ENCODE results near the gene GUCY2D.
"Not testable (repeated sequence)": the region's sequence is repeated elsewhere in the genome, so short reads cannot be mapped to it uniquely, and the experiment has no call there.

Gene GUCY2D

DNA sequence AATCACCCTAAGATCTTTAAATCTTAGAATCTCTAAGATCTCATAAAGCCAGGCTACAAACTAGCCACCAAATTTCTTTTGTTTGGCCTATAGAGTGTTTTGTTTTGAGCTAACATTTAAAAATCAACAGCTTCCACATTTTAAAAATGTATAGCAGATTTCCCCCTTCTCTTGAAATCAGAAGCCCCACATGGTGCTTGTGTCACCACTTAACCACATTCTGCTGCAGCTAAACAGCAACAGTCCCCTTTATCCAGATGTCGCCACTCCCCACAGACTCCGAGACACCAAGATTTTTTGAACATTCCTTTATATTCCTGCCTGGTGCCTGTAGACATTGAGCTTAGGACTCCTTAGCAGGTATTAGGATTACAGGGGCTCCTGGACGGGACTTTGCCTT is 16.0 kb downstream of the GUCY2D start:
- Histone ChIP-seq H3K9me3 (replicated peaks in 1 of 11) (no peaks in the 10 kb centered on the region), H3K27me3 (peaks cover 17 to 65% (median 60%) of the 10 kb centered on the region in 11 experiments), H3K36me3 (no peaks in the 10 kb centered on the region), H3K27ac (peak overlapping the region in 6 of 11 experiments; percentile 9 to 65 (median 56); a peak in 10 of 22 replicates), H3K4me2 (peak overlapping the region in 7 of 11 experiments; percentile 22 to 86 (median 79); a peak in 13 of 22 replicates), H3K9ac (peak overlapping the region in 6 of 11 experiments; percentile 28 to 48 (median 37); a peak in 9 of 22 replicates), H3K4me3 (no peak overlapping the region), H3K4me1 (peaks cover 23 to 82% (median 48%) of the 10 kb centered on the region in 10 experiments), H4K20me1 (peaks cover 0 to 7% (median 0%) of the 10 kb centered on the region in 11 experiments; a peak in 4 of 22 replicates)
- no peak for TF ChIP-seq Cebpa-rat (IDR thresholded peaks at IDR 0.05)

DNA sequence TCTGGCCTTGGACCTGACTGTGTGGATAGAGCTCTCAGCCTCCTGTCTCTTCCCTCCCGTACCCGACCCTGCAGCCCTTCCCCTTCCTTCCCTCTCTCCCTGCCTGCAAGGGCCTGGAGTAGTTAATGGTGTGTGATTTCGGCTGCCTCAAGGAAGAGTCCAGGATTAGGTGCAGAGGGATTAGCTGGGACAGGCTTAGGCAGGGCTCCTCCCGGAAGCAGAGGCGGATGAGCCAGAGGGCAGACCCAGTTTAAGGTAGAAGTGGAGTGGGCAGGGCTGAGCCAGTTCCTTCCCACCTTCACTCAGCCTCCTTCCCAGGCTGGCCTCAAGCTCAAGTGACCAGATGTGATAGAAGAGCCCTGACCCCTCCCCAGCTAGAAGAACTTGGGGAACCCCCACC is 16.8 kb downstream of the GUCY2D start:
- Histone ChIP-seq H4K20me1 (peaks cover 0 to under 1% (median 0%) of the 10 kb centered on the region in 11 experiments; a peak in 2 of 22 replicates), H3K27me3 (peaks cover 17 to 58% (median 56%) of the 10 kb centered on the region in 11 experiments), H3K9ac (peak overlapping the region in 2 of 11 experiments; percentile 36 to 38; a peak in 4 of 22 replicates), H3K4me3 (no peak overlapping the region), H3K4me1 (peaks cover 16 to 82% (median 42%) of the 10 kb centered on the region in 10 experiments), H3K4me2 (peak overlapping the region in 6 of 11 experiments; percentile 51 to 86 (median 80); a peak in 10 of 22 replicates), H3K36me3 (no peaks in the 10 kb centered on the region), H3K27ac (peak overlapping the region in 5 of 11 experiments; percentile 6 to 65 (median 60); a peak in 7 of 22 replicates), H3K9me3 (replicated peaks in 1 of 11) (no peaks in the 10 kb centered on the region)
- TF ChIP-seq Cebpa-rat (IDR thresholded peaks at IDR 0.05) = no peak

DNA sequence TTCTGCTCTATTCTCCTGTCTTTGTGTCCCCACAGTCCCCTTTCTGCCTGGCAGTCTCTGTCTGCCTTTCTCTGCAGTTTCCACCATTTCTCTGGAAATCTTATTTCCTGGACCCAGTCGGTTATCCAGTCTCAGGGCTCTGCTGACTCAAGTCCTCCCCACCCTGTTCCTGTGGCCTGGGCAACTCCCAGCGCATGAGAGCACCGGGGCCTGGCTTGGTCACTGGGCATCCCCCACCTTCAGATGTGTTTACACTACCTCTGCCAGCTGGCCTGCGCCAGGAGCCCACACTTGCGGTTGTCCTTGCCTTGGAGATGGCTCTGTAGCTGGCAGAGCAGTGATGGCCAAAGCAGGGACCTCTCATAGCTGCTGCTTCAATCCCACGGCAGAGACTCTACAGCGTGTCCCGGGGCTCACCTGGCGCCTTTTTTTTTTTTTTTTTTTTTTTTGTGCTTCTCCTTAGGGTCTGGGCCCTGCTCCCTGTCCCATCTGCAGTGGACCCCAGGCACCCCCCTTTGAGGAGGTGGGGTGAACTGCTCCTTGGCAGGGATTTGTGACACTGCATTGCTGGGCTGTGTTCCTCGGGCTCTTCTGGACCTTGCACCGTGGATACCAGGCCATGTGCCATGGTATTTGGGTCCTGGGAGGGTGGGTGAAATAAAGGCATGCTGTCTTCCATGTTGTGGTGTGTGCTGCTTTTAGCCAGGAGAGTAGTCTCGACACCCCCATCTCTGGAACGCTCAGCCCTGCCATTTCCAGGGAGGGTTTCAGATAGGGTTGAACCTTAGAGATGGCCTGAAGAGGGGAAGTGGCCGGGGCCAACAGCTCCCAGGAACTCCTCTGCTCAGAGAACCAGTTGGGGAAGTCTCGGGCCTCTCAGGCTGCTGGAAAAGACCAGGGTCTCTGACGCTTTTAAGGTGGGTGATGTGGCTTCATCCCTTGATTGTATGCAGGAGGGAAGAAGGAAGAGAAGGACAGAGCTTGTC is 17.5 kb downstream of the GUCY2D start:
- peak overlapping the region in 2 of 11 experiments; percentile 36 to 38; a peak in 3 of 22 replicates for H3K9ac ChIP-seq
- no peak for TF ChIP-seq Cebpa-rat (IDR thresholded peaks at IDR 0.05)
- H3K4me2 ChIP-seq = peak overlapping the region in 5 of 11 experiments; percentile 70 to 86 (median 82); a peak in 10 of 22 replicates
- no peak overlapping the region for H3K4me3 ChIP-seq
- peaks cover 15 to 50% (median 48%) of the 10 kb centered on the region in 11 experiments for H3K27me3 ChIP-seq
- H3K4me1 ChIP-seq = peaks cover 14 to 90% (median 44%) of the 10 kb centered on the region in 10 experiments; a peak in 19 of 20 replicates
- H3K36me3 ChIP-seq = no peaks in the 10 kb centered on the region
- no peaks in the 10 kb centered on the region; a peak in 2 of 22 replicates for H4K20me1 ChIP-seq
- no peaks in the 10 kb centered on the region for H3K9me3 ChIP-seq (replicated peaks in 1 of 11)
- H3K27ac ChIP-seq = peak overlapping the region in 5 of 11 experiments; percentile 6 to 65 (median 60); a peak in 7 of 22 replicates

DNA sequence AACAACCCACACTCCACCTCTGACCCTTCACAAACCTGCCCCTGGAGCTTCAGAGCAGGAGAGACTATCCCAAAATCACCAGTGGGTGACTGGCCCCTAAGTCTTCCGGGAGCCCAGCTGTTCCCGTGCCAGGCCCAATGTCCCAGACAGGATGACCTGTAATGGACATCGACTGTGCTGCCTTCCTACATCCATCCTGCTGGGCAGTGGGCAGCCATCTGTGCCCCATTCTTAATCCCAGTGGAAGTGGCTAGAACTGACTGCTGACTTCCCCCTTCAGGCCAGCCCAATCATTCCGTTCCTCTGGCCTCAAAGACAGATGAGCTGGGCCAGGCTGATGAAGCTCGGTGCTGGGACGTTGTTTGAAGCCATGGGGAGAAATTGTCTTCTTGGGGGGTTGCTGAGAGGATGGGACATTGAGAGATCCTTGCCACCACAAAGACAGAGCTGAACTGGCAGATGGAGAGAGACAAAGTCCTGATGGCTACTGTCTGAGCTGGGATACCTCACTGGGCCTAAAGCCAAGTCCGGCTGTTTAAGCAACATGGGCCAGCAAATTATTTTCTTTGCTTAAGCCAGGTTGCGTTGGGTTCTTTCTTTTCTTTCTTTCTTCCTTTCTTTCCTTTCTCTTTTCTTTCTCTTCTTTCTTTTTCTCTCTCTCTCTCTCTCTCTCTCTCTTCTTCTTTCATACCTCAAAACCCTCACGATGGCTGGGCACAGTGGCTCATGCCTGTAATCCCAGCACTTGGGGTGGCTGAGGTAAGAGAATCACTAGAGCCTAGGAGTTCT is 18.6 kb downstream of the GUCY2D start:
- H3K4me2 ChIP-seq = peak overlapping the region in 4 of 11 experiments; percentile 70 to 86 (median 80); a peak in 7 of 22 replicates
- no peak overlapping the region for H3K9ac ChIP-seq
- no peak for TF ChIP-seq Cebpa-rat (IDR thresholded peaks at IDR 0.05)
- H4K20me1 ChIP-seq = no peaks in the 10 kb centered on the region; a peak in 1 of 22 replicates
- no peak overlapping the region for H3K4me3 ChIP-seq
- H3K4me1 ChIP-seq = peaks cover 14 to 93% (median 42%) of the 10 kb centered on the region in 10 experiments; a peak in 19 of 20 replicates
- H3K9me3 ChIP-seq (replicated peaks in 1 of 11) = no peaks in the 10 kb centered on the region
- H3K36me3 ChIP-seq = no peaks in the 10 kb centered on the region
- H3K27me3 ChIP-seq = peaks cover 6 to 40% (median 38%) of the 10 kb centered on the region in 11 experiments
- H3K27ac ChIP-seq = peak overlapping the region in 1 of 11 experiments; percentile 65; a peak in 1 of 22 replicates

DNA sequence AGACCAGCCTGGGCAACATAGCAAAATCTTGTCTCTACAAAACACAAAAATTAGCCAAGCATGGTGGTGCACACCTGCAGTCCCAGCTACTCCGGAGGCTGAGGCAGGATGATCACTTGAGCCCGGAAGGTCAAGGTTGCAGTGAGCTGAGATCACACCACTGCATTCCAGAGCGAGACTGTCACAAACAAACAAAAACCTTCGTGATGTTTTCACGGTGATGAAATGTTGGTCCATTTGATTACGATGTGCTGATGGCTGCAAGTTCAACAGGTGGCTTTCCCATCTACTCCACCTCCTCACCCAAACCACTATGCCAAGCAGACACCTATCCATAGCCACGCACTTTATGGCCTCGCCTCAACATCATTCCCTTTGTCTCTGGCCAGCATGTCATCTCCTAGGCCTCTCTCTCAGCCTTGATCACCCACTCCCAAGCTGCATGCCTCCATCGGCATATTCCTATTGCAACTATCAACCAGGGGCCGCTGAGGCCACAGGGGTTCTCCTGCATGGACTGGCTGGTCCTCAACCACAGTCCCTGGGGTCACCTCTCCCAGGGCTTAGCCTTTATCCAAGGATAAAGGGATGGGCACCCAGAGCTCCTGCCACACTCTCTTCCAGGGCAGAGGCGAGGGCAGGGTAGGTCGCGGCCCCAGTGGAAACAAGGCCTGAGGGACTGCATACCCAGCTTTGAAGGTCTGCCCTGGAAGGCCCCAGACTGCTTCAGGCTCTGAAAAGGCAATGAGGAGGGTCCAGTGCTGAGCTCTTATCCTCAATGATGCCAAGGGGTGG is 19.3 kb downstream of the GUCY2D start:
- Histone ChIP-seq H3K36me3 (no peaks in the 10 kb centered on the region), H3K9ac (no peak overlapping the region), H3K9me3 (replicated peaks in 1 of 11) (no peaks in the 10 kb centered on the region), H3K4me1 (peaks cover 7 to 85% (median 35%) of the 10 kb centered on the region in 10 experiments; a peak in 18 of 20 replicates), H3K27ac (peak overlapping the region in 1 of 11 experiments; percentile 11; a peak in 3 of 22 replicates), H3K4me2 (peak overlapping the region in 4 of 11 experiments; percentile 26 to 75 (median 72); a peak in 5 of 22 replicates), H3K4me3 (no peak overlapping the region), H3K27me3 (peaks cover 0 to 32% (median 30%) of the 10 kb centered on the region in 11 experiments; a peak in 19 of 22 replicates), H4K20me1 (no peaks in the 10 kb centered on the region)
- no peak for TF ChIP-seq Cebpa-rat (IDR thresholded peaks at IDR 0.05)

DNA sequence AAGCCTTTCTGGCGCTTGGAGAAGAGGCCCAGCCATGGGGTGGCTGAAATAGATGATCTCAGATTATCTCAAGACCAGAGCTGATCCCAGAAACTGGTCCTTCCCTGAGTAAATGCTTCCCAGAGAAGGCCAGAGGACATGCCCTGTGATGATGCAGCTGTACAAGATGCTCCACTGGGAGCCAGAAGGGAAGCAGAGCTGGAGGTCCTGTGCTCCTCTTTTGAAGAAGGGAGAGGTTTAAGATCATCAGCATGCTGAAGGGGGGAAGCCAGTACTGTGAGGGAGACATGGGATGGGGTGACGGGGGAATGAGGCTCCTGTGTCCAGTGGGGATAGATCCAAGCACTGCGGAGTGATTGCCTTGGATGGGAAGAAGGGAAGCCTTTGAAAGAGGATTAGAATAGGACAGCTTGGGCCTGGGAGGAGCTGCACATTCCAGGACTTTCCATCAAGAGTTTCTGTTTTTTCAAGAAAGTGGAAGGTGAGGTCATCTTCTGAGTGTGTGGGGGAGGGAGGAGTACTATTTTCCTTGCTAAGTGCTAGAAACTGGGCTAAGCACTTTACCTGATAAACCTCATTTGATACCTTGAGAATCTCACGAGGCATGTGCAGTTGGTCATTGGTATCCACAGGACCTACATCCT is 20.1 kb downstream of the GUCY2D start:
- Histone ChIP-seq H3K4me2 (peak overlapping the region in 4 of 11 experiments; percentile 26 to 75 (median 63); a peak in 7 of 22 replicates), H3K9ac (no peak overlapping the region), H3K27me3 (peaks cover 0 to 25% (median 23%) of the 10 kb centered on the region in 11 experiments; a peak in 17 of 22 replicates), H3K9me3 (replicated peaks in 1 of 11) (no peaks in the 10 kb centered on the region), H4K20me1 (no peaks in the 10 kb centered on the region), H3K27ac (peak overlapping the region in 2 of 11 experiments; percentile 6 to 11; a peak in 3 of 22 replicates), H3K4me3 (no peak overlapping the region), H3K36me3 (no peaks in the 10 kb centered on the region), H3K4me1 (peaks cover 0 to 78% (median 27%) of the 10 kb centered on the region in 10 experiments; a peak in 13 of 20 replicates)
- no peak for TF ChIP-seq Cebpa-rat (IDR thresholded peaks at IDR 0.05)

DNA sequence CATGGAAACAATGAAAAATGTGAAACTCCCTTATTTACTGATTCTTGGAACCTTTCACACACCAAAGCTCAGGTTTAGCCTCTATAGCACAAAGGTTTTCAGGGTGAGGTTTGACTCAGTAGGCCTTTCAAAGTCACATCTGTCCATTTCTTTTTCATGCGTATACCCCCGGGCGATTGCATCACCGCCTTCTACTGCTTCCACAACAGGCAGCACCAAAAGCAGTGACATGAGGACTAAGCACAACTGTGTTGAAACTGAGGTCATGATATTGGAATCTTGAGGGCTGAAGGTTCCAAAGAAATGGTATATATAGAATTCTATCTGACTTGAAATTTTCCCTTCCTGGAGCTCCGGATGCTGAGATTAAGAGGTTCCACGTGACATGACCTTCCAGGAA is 21.7 kb downstream of the GUCY2D start:
- not testable (repeated sequence) for H3K36me3 ChIP-seq; H3K27me3 ChIP-seq; H3K9ac ChIP-seq; H4K20me1 ChIP-seq; H3K4me3 ChIP-seq; H3K9me3 ChIP-seq (replicated peaks in 1 of 11)
- TF ChIP-seq Cebpa-rat (IDR thresholded peaks at IDR 0.05) = peak in 3 of 11 experiments; percentile 11 to 60 (median 54); a peak in 3 of 22 replicates
- Histone ChIP-seq H3K4me1 (peaks cover 0 to 70% (median 14%) of the 10 kb centered on the region in 10 experiments; a peak in 11 of 20 replicates), H3K4me2 (peak overlapping the region in 6 of 11 experiments; percentile 11 to 75 (median 44); a peak in 11 of 22 replicates), H3K27ac (peak overlapping the region in 5 of 11 experiments; percentile 25 to 60 (median 55); a peak in 10 of 22 replicates)
